Sigmoid colon (tissue), 4 donors: ENCODE measurements around the gene PACRG.

Source experiments
- CTCF ChIP-seq, 4 experiments: fragments of 450-650 bp in 3 of 4; fragments of 200-600 bp in 1 of 4; IDR thresholded peaks; one replicate each; pipeline ENCODE4 v1.5.1; 2016 to 2019; ENCODE audit warnings: antibody characterized with exemption in 4 of 4, mild to moderate bottlenecking in 3 of 4, moderate library complexity in 2 of 4
- EP300 ChIP-seq, 4 donors: sonication (generic); formaldehyde crosslinking; IDR thresholded peaks; one replicate each; pipeline ENCODE4 v1.6.1; 2017; ENCODE audit warnings: antibody characterized with exemption in 4 of 4
- POLR2A ChIP-seq, 2 donors: fragments of 450-650 bp; IDR thresholded peaks; one replicate each; pipeline ENCODE4 v1.6.1; 2016; ENCODE audit warnings: antibody characterized with exemption in 2 of 2, mild to moderate bottlenecking in 2 of 2, moderate library complexity in 2 of 2
- POLR2AphosphoS5 ChIP-seq, 4 donors: sonication (generic); formaldehyde crosslinking; IDR thresholded peaks; one replicate each; pipeline ENCODE4 v1.6.1; 2017; ENCODE audit warnings: antibody characterized with exemption in 4 of 4

GRCh38 chr6:163185744-163186143 is 458.0 kb downstream of the PACRG start:
- TF ChIP-seq CTCF (IDR thresholded peaks at IDR 0.05) (no peak), POLR2AphosphoS5 (IDR thresholded peaks at IDR 0.05) (no peak), POLR2A (IDR thresholded peaks at IDR 0.05) (no peak), EP300 (IDR thresholded peaks at IDR 0.05) (no peak)
